ENCODE measurements around the gene SDCCAG8. TPM values are rescaled to one million over a fixed set of nuclear protein-coding genes. Genes with fewer than 3 reads are reported as not detected.

Gene SDCCAG8
- total and polyA plus RNA-seq, 2 of the 8 experiments (the other 6 are each of a cell fraction or from before 2014, with no cell fraction given), result 15.6 to 21.0 TPM

DNA sequence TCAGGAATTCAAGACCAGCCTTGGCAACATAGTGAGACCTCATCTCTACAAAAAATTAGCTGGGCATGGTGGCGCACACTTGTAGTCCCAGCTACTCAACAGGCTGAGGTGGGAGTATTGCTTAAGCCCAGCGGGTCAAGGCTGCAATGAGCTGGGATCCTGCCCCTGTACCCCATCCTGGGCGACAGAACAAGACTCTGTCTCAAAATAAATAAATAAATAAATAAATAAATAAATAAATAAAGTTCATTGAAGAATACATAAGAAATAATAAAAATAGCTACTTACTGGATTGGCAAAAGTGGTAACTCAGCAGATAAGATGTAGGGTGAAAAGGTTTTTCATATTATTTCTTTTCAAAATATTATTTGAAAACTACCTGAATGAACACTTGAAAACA, 6.6 kb upstream of the SDCCAG8 start:
- Histone ChIP-seq H3K4me3 (ENCODE audit: extremely low read depth in 1 of 4, insufficient read depth in 2 of 4, low read depth in 3 of 4, low read length in 4 of 4) (no peak overlapping the region), H4K5ac (ENCODE audit: insufficient read length, low read depth, low read length) (no peak overlapping the region), H3K36me3 (ENCODE audit: control insufficient read depth in 2 of 4, insufficient read depth in 4 of 4, low read length in 3 of 4) (no peaks in the 10 kb centered on the region), H2BK12ac (ENCODE audit: low read depth, low read length) (no peak overlapping the region), H2BK20ac (ENCODE audit: low read length) (no peak overlapping the region), H3K23ac (ENCODE audit: insufficient read length) (no peak overlapping the region), H3K4me1 (replicated peaks in 1 of 4; ENCODE audit: control insufficient read depth in 3 of 4, insufficient read depth in 4 of 4, low read length in 3 of 4) (peaks cover 0 to 6% (median 2%) of the 10 kb centered on the region in 4 experiments; a peak in 1 of 7 replicates), H2BK120ac (replicated peaks; ENCODE audit: low read depth, low read length) (no peak overlapping the region), H3K18ac (ENCODE audit: extremely low read depth, low read length) (no peak overlapping the region), H2BK15ac (ENCODE audit: low read length) (no peak overlapping the region), H3K79me1 (ENCODE audit: low read depth, low read length) (no peaks in the 10 kb centered on the region), H4K20me1 (replicated peaks in 1 of 2; ENCODE audit: control insufficient read depth in 1 of 2, insufficient read depth in 2 of 2, low read length in 2 of 2) (peaks cover 3 to 5% of the 10 kb centered on the region in 2 experiments), H3K9me3 (ENCODE audit: insufficient read depth in 2 of 2, low read depth in 1 of 2, low read length in 1 of 2) (no peaks in the 10 kb centered on the region), H3K4ac (replicated peaks; ENCODE audit: insufficient read length, low read depth, low read length) (no peak overlapping the region), H2BK5ac (ENCODE audit: low read depth, low read length) (no peak overlapping the region), H2AFZ (ENCODE audit: low read length) (no peak overlapping the region), H2AK5ac (ENCODE audit: low read depth, low read length) (no peak overlapping the region), H3K14ac (ENCODE audit: insufficient read length) (no peak overlapping the region), H4K8ac (ENCODE audit: extremely low read depth, insufficient read depth, low read length) (no peak overlapping the region), H3K27me3 (replicated peaks in 1 of 4; ENCODE audit: control insufficient read depth in 3 of 4, extremely low read depth in 1 of 4, insufficient read depth in 3 of 4, low read length in 3 of 4) (no peaks in the 10 kb centered on the region), H4K91ac (replicated peaks; ENCODE audit: insufficient read length, low read length) (no peak overlapping the region), H3K79me2 (ENCODE audit: control insufficient read depth in 1 of 2, insufficient read depth in 2 of 2, low read length in 2 of 2) (peaks cover 21 to 99% of the 10 kb centered on the region in 2 experiments), H3K9ac (replicated peaks in 1 of 4; ENCODE audit: extremely low read depth in 1 of 4, low read depth in 3 of 4, low read length in 3 of 4) (no peak overlapping the region), H3K23me2 (ENCODE audit: low read depth, low read length) (peaks cover 7% of the 10 kb centered on the region), H3K56ac (replicated peaks; ENCODE audit: insufficient read length, low read depth, low read length) (no peak overlapping the region), H3K27ac (ENCODE audit: low read depth, low read length) (no peak overlapping the region), H3K4me2 (ENCODE audit: insufficient read depth in 1 of 2, low read depth in 2 of 2, low read length in 2 of 2) (no peak overlapping the region)
- WGBS, 2 experiments (ENCODE audit: extremely low coverage in 1 of 2, insufficient coverage in 1 of 2, insufficient read length in 1 of 2, insufficient replicate concordance in 2 of 2, low coverage in 1 of 2, low lambda C conversion rate in 2 of 2, missing lambda C conversion rate in 1 of 2), result 88% methylated on average over 3 of the region's 3 CpGs; no CpG with 5 or more reads in 1 of the 2 experiments
- ChIA-PET CTCF (ENCODE audit: partially characterized antibody) (no interaction called here), POLR2A (ENCODE audit: partially characterized antibody) (interaction anchor here (1.2 kb wide), 1 partner anchor 64 kb away, joined by 3 read pairs; no protein-coding TSS in a partner anchor)
- FAIRE-seq (no peak), DNase-seq (ENCODE audit: low read depth in 1 of 2, low spot score in 2 of 2) (no peak)
- no peak for TF ChIP-seq EZH2 (IDR thresholded peaks at IDR 0.05; ENCODE audit: low read depth, low read length, severe bottlenecking)
- TF ChIP-seq, protein P1, sequence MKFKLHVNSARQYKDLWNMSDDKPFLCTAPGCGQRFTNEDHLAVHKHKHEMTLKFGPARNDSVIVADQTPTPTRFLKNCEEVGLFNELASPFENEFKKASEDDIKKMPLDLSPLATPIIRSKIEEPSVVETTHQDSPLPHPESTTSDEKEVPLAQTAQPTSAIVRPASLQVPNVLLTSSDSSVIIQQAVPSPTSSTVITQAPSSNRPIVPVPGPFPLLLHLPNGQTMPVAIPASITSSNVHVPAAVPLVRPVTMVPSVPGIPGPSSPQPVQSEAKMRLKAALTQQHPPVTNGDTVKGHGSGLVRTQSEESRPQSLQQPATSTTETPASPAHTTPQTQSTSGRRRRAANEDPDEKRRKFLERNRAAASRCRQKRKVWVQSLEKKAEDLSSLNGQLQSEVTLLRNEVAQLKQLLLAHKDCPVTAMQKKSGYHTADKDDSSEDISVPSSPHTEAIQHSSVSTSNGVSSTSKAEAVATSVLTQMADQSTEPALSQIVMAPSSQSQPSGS (IDR thresholded peaks at IDR 0.05; ENCODE audit: low read length), result no peak
- no peak for TF ChIP-seq SAP30 (IDR thresholded peaks at IDR 0.05; ENCODE audit: insufficient read depth, insufficient replicate concordance, low read length)
- TF ChIP-seq POLR2AphosphoS5 (IDR thresholded peaks at IDR 0.05; ENCODE audit: low read depth, low read length), result no peak
- TF ChIP-seq SP4 (IDR thresholded peaks at IDR 0.05; ENCODE audit: low read length), result no peak
- TF ChIP-seq ASH2L (IDR thresholded peaks at IDR 0.05; ENCODE audit: low read length), result no peak
- no peak for TF ChIP-seq EP300 (IDR thresholded peaks at IDR 0.05; ENCODE audit: borderline replicate concordance in 1 of 2, low read depth in 2 of 2, low read length in 2 of 2)
- TF ChIP-seq ZNF274 (IDR thresholded peaks at IDR 0.05; ENCODE audit: borderline replicate concordance, extremely low read depth, low read length), result no peak
- no peak for TF ChIP-seq TEAD4 (IDR thresholded peaks at IDR 0.05; ENCODE audit: low read depth, low read length)
- TF ChIP-seq BCL11A (IDR thresholded peaks at IDR 0.05; ENCODE audit: low read depth in 2 of 2, low read length in 2 of 2), result no peak
- TF ChIP-seq JUN (IDR thresholded peaks at IDR 0.05; ENCODE audit: low read depth, low read length), result no peak
- no peak for TF ChIP-seq CTBP2 (IDR thresholded peaks at IDR 0.05; ENCODE audit: borderline replicate concordance, insufficient read depth, insufficient read length, low read length)
- TF ChIP-seq CREB1 (IDR thresholded peaks at IDR 0.05), result no peak

Data from H1 (cell line).